ENCODE measurements around the gene LRMDA. TPM values are rescaled to one million over a fixed set of nuclear protein-coding genes. Genes with fewer than 3 reads are reported as not detected.
"Not testable (repeated sequence)": the region's sequence is repeated elsewhere in the genome, so short reads cannot be mapped to it uniquely, and the experiment has no call there.

LRMDA gene
- total and polyA plus RNA-seq, 7 donors, result 2.8 to 22.2 (median 9.0) TPM

- Histone ChIP-seq H3K4me1 (peaks cover 0 to under 1% (median 0%) of the 10 kb centered on the region in 4 donors), H3K4me3 (no peak overlapping the region), H3K9me3 (no peaks in the 10 kb centered on the region), H3K27ac (no peak overlapping the region), H3K27me3 (no peaks in the 10 kb centered on the region), H3K36me3 (no peaks in the 10 kb centered on the region)
- no peak for DNase-seq
- WGBS, 2 donors, result 60 to 73% methylated on average over 4 of the region's 4 CpGs
- no peak for TF ChIP-seq EP300 (IDR thresholded peaks at IDR 0.05)
- TF ChIP-seq POLR2AphosphoS5 (IDR thresholded peaks at IDR 0.05), result no peak
- no peak for TF ChIP-seq POLR2A (IDR thresholded peaks at IDR 0.05)
- TF ChIP-seq, protein P1, sequence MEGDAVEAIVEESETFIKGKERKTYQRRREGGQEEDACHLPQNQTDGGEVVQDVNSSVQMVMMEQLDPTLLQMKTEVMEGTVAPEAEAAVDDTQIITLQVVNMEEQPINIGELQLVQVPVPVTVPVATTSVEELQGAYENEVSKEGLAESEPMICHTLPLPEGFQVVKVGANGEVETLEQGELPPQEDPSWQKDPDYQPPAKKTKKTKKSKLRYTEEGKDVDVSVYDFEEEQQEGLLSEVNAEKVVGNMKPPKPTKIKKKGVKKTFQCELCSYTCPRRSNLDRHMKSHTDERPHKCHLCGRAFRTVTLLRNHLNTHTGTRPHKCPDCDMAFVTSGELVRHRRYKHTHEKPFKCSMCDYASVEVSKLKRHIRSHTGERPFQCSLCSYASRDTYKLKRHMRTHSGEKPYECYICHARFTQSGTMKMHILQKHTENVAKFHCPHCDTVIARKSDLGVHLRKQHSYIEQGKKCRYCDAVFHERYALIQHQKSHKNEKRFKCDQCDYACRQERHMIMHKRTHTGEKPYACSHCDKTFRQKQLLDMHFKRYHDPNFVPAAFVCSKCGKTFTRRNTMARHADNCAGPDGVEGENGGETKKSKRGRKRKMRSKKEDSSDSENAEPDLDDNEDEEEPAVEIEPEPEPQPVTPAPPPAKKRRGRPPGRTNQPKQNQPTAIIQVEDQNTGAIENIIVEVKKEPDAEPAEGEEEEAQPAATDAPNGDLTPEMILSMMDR (IDR thresholded peaks at IDR 0.05), result no peak
- intact Hi-C loops (cut with DNase I), result no loop called here
These were observed 169.4 kb downstream of the LRMDA start for GRCh38 chr10:75600833-75601232.

DNA sequence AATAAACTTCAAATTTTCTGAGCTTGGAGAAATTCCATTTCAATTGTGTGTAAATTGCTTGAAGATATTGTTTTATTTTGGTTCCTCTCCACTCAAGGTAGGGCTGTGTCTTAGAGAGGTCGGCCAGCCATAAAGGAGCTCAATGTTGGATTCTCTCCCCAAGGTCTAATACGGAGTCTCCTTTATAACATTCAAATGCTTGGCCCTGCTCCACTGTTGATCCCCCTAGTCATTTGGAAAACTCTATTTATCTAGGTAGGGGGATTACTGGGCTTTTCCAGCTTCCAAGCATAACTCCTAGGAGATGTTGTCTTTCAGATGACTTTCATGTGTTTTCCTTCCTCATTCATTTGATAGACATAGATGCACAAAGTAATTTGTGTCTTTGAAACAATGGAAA is 170.9 kb downstream of the LRMDA start:
- Histone ChIP-seq H3K4me3 (no peak overlapping the region), H3K4me1 (peaks cover 0 to 13% (median 0%) of the 10 kb centered on the region in 4 donors), H3K36me3 (no peaks in the 10 kb centered on the region), H3K9me3 (no peaks in the 10 kb centered on the region), H3K27ac (no peak overlapping the region), H3K27me3 (no peaks in the 10 kb centered on the region)
- intact Hi-C loops (cut with DNase I), result no loop called here
- DNase-seq, result no peak
- WGBS, 2 donors, result 93 to 97% methylated on average over 2 of the region's 2 CpGs
- no peak for TF ChIP-seq POLR2AphosphoS5 (IDR thresholded peaks at IDR 0.05)
- no peak for TF ChIP-seq POLR2A (IDR thresholded peaks at IDR 0.05)
- no peak for TF ChIP-seq EP300 (IDR thresholded peaks at IDR 0.05)
- TF ChIP-seq, protein P1 (IDR thresholded peaks at IDR 0.05), result no peak

GRCh38 chr10:75605096-75605495 is 173.7 kb downstream of the LRMDA start:
- no peak overlapping the region for H3K4me3 ChIP-seq
- no peaks in the 10 kb centered on the region for H3K36me3 ChIP-seq
- H3K9me3 ChIP-seq, result no peaks in the 10 kb centered on the region
- no peak for DNase-seq
- intact Hi-C loops (cut with DNase I), result no loop called here
- no peaks in the 10 kb centered on the region for H3K27me3 ChIP-seq
- no peak overlapping the region for H3K27ac ChIP-seq
- WGBS, 2 donors, result 84 to 85% methylated on average over 4 of the region's 4 CpGs
- peaks cover 0 to 13% (median 0%) of the 10 kb centered on the region in 4 donors for H3K4me1 ChIP-seq
- no peak for TF ChIP-seq POLR2AphosphoS5 (IDR thresholded peaks at IDR 0.05)
- no peak for TF ChIP-seq EP300 (IDR thresholded peaks at IDR 0.05)
- TF ChIP-seq, protein P1 (IDR thresholded peaks at IDR 0.05), result no peak
- no peak for TF ChIP-seq POLR2A (IDR thresholded peaks at IDR 0.05)

GRCh38 chr10:75605795-75606194 is 174.4 kb downstream of the LRMDA start:
- H3K36me3 ChIP-seq; H3K9me3 ChIP-seq; intact Hi-C loops (cut with DNase I); H3K27ac ChIP-seq; H3K4me3 ChIP-seq; H3K27me3 ChIP-seq; DNase-seq: not testable (repeated sequence)
- WGBS, 2 donors, result 95 to 96% methylated on average over 6 of the region's 6 CpGs
- peaks cover 0 to 13% (median 0%) of the 10 kb centered on the region in 4 donors for H3K4me1 ChIP-seq

- H3K36me3 ChIP-seq, result no peaks in the 10 kb centered on the region
- H3K27ac ChIP-seq, result no peak overlapping the region
- DNase-seq, result no peak
- no peak for TF ChIP-seq POLR2AphosphoS5 (IDR thresholded peaks at IDR 0.05)
- no peak for TF ChIP-seq POLR2A (IDR thresholded peaks at IDR 0.05)
- no peak overlapping the region for H3K4me3 ChIP-seq
- intact Hi-C loops (cut with DNase I), result no loop called here
- H3K4me1 ChIP-seq, result peaks cover 0 to 13% (median 0%) of the 10 kb centered on the region in 4 donors
- no peaks in the 10 kb centered on the region for H3K27me3 ChIP-seq
- 63 to 77% methylated on average over 5 of the region's 5 CpGs for WGBS, 2 donors
- H3K9me3 ChIP-seq, result no peaks in the 10 kb centered on the region
These were observed 174.9 kb downstream of the LRMDA start for GRCh38 chr10:75606203-75606779.

DNA sequence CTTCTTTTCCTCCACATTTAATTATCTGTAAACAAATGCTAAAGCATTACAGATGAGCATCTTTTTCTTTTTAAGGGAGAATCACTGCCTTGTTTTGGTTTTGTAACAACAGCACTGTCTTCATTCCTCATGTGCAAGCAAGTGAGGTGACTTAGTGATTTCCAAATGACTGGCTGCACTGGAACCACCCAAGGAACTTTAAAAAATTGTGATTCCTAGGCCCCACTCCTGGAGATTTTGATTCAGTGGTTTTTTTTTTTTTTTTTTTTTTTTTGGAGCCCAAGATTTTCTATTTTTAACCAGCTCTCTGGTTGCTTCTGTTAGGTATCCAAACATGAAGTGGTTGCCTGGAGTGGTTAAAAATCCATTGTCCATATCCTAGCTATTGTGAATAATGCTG is 176.2 kb downstream of the LRMDA start:
- Histone ChIP-seq H3K36me3 (no peaks in the 10 kb centered on the region), H3K27ac (no peak overlapping the region), H3K27me3 (no peaks in the 10 kb centered on the region), H3K9me3 (no peaks in the 10 kb centered on the region), H3K4me3 (no peak overlapping the region), H3K4me1 (peaks cover 0 to 14% (median 2%) of the 10 kb centered on the region in 4 donors)
- TF ChIP-seq EP300 (IDR thresholded peaks at IDR 0.05), result no peak
- no peak for TF ChIP-seq POLR2A (IDR thresholded peaks at IDR 0.05)
- no peak for TF ChIP-seq POLR2AphosphoS5 (IDR thresholded peaks at IDR 0.05)
- TF ChIP-seq, protein P1 (IDR thresholded peaks at IDR 0.05), result no peak
- intact Hi-C loops (cut with DNase I), result no loop called here
- no peak for DNase-seq

Data from sigmoid colon (tissue), 7 donors.